ENCODE measurements around the gene ESRRA. TPM values are rescaled to one million over a fixed set of nuclear protein-coding genes. Genes with fewer than 3 reads are reported as not detected.

ESRRA gene
- total RNA-seq, 4 donors from 2014 or later, result 65.0 to 93.6 (median 74.3) TPM

DNA sequence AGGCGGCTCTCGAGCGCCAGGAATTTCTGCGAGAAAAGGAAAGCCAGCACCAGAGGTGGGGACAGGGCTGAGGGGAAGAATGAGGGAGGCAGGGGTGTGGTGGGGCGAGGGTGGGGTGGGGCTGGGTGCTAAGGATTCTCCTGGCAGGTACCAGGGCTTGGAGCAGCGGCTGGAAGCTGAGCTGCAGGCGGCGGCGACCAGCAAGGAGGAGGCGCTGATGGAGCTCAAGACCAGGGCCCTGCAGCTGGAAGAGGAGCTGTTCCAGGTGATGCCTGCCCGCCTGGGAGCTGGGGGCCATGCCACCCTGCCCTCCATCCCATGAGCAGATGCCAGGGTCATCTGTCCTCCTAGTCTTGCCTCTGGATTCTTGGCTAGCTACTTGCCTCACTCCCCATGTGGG is 44.1 kb downstream of the ESRRA start:
- DNase-seq (ENCODE audit: low spot score in 2 of 2), result no peak
- no peaks in the 10 kb centered on the region for H3K9me3 ChIP-seq
- 58% methylated on average over 9 of the region's 11 CpGs for WGBS
- H3K27ac ChIP-seq, result no peak overlapping the region
- peaks cover 12% of the 10 kb centered on the region for H3K4me1 ChIP-seq
- H3K4me3 ChIP-seq, result no peak overlapping the region
- no peaks in the 10 kb centered on the region for H3K27me3 ChIP-seq
- no peaks in the 10 kb centered on the region for H3K36me3 ChIP-seq
- TF ChIP-seq, protein P1, sequence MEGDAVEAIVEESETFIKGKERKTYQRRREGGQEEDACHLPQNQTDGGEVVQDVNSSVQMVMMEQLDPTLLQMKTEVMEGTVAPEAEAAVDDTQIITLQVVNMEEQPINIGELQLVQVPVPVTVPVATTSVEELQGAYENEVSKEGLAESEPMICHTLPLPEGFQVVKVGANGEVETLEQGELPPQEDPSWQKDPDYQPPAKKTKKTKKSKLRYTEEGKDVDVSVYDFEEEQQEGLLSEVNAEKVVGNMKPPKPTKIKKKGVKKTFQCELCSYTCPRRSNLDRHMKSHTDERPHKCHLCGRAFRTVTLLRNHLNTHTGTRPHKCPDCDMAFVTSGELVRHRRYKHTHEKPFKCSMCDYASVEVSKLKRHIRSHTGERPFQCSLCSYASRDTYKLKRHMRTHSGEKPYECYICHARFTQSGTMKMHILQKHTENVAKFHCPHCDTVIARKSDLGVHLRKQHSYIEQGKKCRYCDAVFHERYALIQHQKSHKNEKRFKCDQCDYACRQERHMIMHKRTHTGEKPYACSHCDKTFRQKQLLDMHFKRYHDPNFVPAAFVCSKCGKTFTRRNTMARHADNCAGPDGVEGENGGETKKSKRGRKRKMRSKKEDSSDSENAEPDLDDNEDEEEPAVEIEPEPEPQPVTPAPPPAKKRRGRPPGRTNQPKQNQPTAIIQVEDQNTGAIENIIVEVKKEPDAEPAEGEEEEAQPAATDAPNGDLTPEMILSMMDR (IDR thresholded peaks at IDR 0.05), result no peak
- no peak for TF ChIP-seq POLR2A (IDR thresholded peaks at IDR 0.05)

DNA sequence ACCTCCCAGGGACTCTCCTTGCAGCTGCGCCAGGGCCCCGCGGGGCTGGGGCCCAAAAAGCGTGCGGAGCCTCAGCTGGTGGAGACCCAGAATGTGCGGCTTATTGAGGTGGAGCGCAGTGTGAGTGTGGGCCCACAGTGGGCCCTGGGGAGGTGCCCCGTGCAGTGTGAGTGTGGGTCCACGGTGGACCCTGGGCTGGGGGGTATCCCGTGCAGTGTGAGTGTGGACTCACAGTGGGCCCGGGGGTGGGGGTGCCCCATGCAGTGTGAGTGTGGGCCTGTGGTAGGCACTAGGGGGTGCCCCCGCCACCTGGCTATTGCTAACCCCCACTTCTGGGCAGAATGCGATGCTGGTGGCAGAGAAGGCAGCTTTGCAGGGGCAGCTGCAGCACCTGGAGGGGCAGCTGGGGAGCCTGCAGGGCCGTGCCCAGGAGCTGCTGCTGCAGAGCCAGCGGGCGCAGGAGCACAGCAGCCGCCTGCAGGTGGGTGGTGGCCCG is 45.9 kb downstream of the ESRRA start:
- no peaks in the 10 kb centered on the region for H3K27me3 ChIP-seq
- TF ChIP-seq POLR2A (IDR thresholded peaks at IDR 0.05) (no peak), EP300 (IDR thresholded peaks at IDR 0.05) (no peak), POLR2AphosphoS5 (IDR thresholded peaks at IDR 0.05) (no peak)
- TF ChIP-seq, protein P1 (IDR thresholded peaks at IDR 0.05), result no peak
- H3K27ac ChIP-seq, result no peak overlapping the region
- peaks cover 26% of the 10 kb centered on the region for H3K4me1 ChIP-seq
- no peaks in the 10 kb centered on the region for H3K9me3 ChIP-seq
- no peaks in the 10 kb centered on the region for H3K36me3 ChIP-seq
- DNase-seq (ENCODE audit: low spot score in 2 of 2), result no peak
- no peak overlapping the region for H3K4me3 ChIP-seq
- 90% methylated on average over 2 of the region's 18 CpGs for WGBS

DNA sequence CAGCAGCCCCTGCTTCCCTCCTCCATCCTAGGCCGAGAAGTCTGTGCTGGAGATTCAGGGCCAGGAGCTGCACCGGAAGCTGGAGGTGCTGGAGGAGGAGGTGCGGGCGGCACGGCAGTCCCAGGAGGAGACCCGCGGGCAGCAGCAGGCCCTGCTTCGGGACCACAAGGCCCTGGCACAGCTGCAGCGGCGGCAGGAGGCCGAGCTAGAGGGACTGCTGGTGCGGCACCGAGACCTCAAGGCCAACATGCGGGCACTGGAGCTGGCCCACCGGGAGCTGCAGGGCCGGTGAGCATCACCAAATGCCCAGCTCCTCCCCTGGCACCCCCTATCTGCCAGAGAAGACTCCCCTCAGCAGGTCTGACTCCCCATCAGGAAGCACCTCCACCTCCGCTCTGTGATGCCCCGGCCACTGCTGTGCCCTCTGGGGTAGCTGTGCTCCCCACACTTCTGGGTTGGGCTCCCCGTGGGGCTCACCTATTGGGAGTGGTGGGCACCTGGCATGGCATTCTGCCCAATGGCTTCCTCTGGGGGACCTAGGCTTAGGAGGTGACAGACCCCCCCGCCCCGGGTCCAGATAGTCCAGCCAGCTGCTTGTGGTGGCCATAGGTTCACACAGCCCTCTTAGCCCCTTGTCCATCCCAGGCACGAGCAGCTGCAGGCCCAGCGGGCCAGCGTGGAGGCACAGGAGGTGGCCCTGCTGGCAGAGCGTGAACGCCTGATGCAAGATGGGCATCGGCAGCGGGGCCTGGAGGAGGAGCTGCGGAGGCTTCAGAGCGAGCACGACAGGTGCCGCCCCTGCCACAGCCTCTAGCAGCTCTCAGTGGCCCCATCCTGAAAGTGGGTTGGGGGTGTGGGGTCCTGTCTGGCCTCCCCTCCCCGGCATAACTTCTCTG is 47.0 kb downstream of the ESRRA start:
- H3K4me3 ChIP-seq, result no peak overlapping the region
- no peak for DNase-seq (ENCODE audit: low spot score in 2 of 2)
- peaks cover 27% of the 10 kb centered on the region for H3K4me1 ChIP-seq
- no peaks in the 10 kb centered on the region for H3K27me3 ChIP-seq
- H3K9me3 ChIP-seq, result no peaks in the 10 kb centered on the region
- H3K36me3 ChIP-seq, result no peaks in the 10 kb centered on the region
- no peak for TF ChIP-seq POLR2AphosphoS5 (IDR thresholded peaks at IDR 0.05)
- no peak for TF ChIP-seq EP300 (IDR thresholded peaks at IDR 0.05)
- TF ChIP-seq POLR2A (IDR thresholded peaks at IDR 0.05), result no peak
- TF ChIP-seq, protein P1 (IDR thresholded peaks at IDR 0.05), result no peak
- H3K27ac ChIP-seq, result no peak overlapping the region
- 91% methylated on average over 15 of the region's 33 CpGs for WGBS

DNA sequence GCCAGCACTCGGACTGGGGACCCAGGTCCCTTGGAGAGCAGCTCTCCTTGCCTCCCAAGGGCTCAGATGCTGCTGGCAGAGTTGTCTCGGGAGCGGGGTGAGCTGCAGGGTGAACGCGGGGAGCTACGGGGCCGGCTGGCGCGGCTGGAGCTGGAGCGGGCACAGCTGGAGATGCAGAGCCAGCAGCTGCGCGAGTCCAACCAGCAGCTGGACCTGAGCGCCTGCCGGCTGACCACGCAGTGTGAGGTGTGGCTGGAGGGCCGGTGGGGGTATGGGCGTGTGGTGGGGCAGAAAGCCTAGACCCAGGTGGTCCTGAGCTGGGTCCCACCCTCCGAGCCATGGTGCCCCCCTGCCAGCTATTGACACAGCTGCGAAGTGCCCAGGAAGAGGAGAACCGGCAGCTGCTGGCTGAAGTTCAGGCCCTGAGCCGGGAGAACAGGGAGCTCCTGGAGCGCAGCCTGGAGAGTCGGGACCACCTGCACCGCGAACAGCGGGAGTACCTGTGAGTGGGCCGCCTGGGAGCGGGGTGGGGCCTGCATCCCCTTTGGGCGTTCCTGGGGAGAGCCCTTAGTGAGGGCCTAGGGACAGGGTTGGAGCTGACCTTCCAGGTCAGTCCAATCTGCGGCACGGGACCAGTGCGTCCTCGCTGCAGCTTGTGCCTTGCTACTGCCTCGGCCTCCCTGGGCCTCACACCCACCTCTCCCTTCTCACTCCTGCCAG is 47.8 kb downstream of the ESRRA start:
- Histone ChIP-seq H3K36me3 (no peaks in the 10 kb centered on the region), H3K27ac (no peak overlapping the region), H3K9me3 (no peaks in the 10 kb centered on the region), H3K4me3 (no peak overlapping the region), H3K27me3 (no peaks in the 10 kb centered on the region), H3K4me1 (peaks cover 32% of the 10 kb centered on the region)
- DNase-seq (ENCODE audit: low spot score in 2 of 2), result no peak
- 100% methylated on average over 3 of the region's 34 CpGs for WGBS
- TF ChIP-seq POLR2AphosphoS5 (IDR thresholded peaks at IDR 0.05) (no peak), EP300 (IDR thresholded peaks at IDR 0.05) (no peak), POLR2A (IDR thresholded peaks at IDR 0.05) (no peak)
- TF ChIP-seq, protein P1 (IDR thresholded peaks at IDR 0.05), result no peak

All from suprapubic skin (tissue), 4 donors.